Smooth muscle cell of the pulmonary artery (primary cell): ENCODE measurements around the gene ZNF670. TPM values are rescaled to one million over a fixed set of nuclear protein-coding genes. Genes with fewer than 3 reads are reported as not detected.

Source experiments
- total RNA-seq: library from RNA; depleted of rRNA; stranded (reverse); fragments of >200 nt; gene quantifications from 2 replicates; pipeline ENCODE4 v1.2.3, GENCODE V29; 2014

The ZNF670 gene
- total RNA-seq: 0.72 and 0.89 TPM in 2 replicates

GRCh38 chr1:247078258-247079140 lies at the start of gene ZNF670:
Gene ZNF670 (minus strand): TSS chr1:247078811. CDS start chr1:247078596, 215 bp downstream.

GRCh38 chr1:247103859-247104591 lies 25.4 kb upstream of the ZNF670 start, which contains the start of gene ZNF669:
Gene ZNF669 (minus strand): TSS chr1:247104356. CDS start chr1:247104199, 157 bp downstream.

Other genes starting within 250 kb of the ZNF670 start
- 28.0 and 28.6 TPM in 2 replicates for gene AHCTF1, start 146.9 kb downstream of the ZNF670 start, total RNA-seq
- gene ZNF695, start 70.8 kb downstream of the ZNF670 start, total RNA-seq: 0.79 and 0.98 TPM in 2 replicates
- gene ZNF669, start 25.5 kb upstream of the ZNF670 start, total RNA-seq: 3.5 and 6.5 TPM in 2 replicates
- gene ZNF124, start 93.2 kb upstream of the ZNF670 start, total RNA-seq: 10.0 and 12.5 TPM in 2 replicates
- gene VN1R5, start 177.3 kb upstream of the ZNF670 start, total RNA-seq: not detected in 2 replicates